ENCODE measurements around the gene TTLL11.
A peak's percentile ranks its signal among the peaks of the same experiment; 100 is the strongest.

TTLL11 gene

GRCh38 chr9:121778252-121779225 lies 314.6 kb downstream of the TTLL11 start:
- no peak for DNase-seq

GRCh38 chr9:121776739-121777637 lies 316.1 kb downstream of the TTLL11 start:
- DNase-seq = no peak

- DNase-seq = no peak
Measured at GRCh38 chr9:121776001-121776738, 316.9 kb downstream of the TTLL11 start.

GRCh38 chr9:121774715-121775613 lies 318.1 kb downstream of the TTLL11 start:
- peak; percentile 73 for DNase-seq

- peak; percentile 39 for DNase-seq
Measured at GRCh38 chr9:121773954-121774714, 319.0 kb downstream of the TTLL11 start.

- no peak for DNase-seq
Measured at GRCh38 chr9:121773286-121773953, 319.7 kb downstream of the TTLL11 start.

- DNase-seq = peak; percentile 12
Measured at GRCh38 chr9:121772600-121773285, 320.4 kb downstream of the TTLL11 start.
